Fibroblast of skin of left biceps (primary cell): ENCODE results near the gene MAP2K5.
"Not testable (repeated sequence)": the region's sequence is repeated elsewhere in the genome, so short reads cannot be mapped to it uniquely, and the experiment has no call there.

Experiments used
- DNase-seq, 2 experiments: peaks; one replicate each; pipeline ENCODE4 v3.0.0-alpha.2; 2013; ENCODE audit warnings: low read depth in 2 of 2

The MAP2K5 gene

GRCh38 chr15:67601073-67601472 is 58.6 kb downstream of the MAP2K5 start:
- DNase-seq = peak; percentile 40 to 46

GRCh38 chr15:67603063-67603462 is 60.6 kb downstream of the MAP2K5 start:
- no peak for DNase-seq

GRCh38 chr15:67605871-67606270 is 63.4 kb downstream of the MAP2K5 start:
- DNase-seq = no peak

- no peak for DNase-seq
These were observed 64.2 kb downstream of the MAP2K5 start for GRCh38 chr15:67606742-67607141.

GRCh38 chr15:67607329-67607728 is 64.8 kb downstream of the MAP2K5 start:
- no peak for DNase-seq

- no peak for DNase-seq
These were observed 65.6 kb downstream of the MAP2K5 start for GRCh38 chr15:67607959-67608637.

GRCh38 chr15:67608638-67608959 is 66.1 kb downstream of the MAP2K5 start:
- no peak for DNase-seq

GRCh38 chr15:67611370-67612369 is 69.2 kb downstream of the MAP2K5 start:
- no peak for DNase-seq

- DNase-seq = no peak
These were observed 70.7 kb downstream of the MAP2K5 start for GRCh38 chr15:67613211-67613610.

- DNase-seq = no peak
These were observed 71.2 kb downstream of the MAP2K5 start for GRCh38 chr15:67613708-67614107.

- DNase-seq = not testable (repeated sequence)
These were observed 72.6 kb downstream of the MAP2K5 start for GRCh38 chr15:67615131-67615534.

- no peak for DNase-seq
These were observed 75.8 kb downstream of the MAP2K5 start for GRCh38 chr15:67618297-67618696.

- no peak for DNase-seq
These were observed 79.6 kb downstream of the MAP2K5 start for GRCh38 chr15:67622110-67622509.

GRCh38 chr15:67632261-67632660 is 89.8 kb downstream of the MAP2K5 start:
- DNase-seq = no peak

GRCh38 chr15:67635950-67636349 is 93.4 kb downstream of the MAP2K5 start:
- DNase-seq = not testable (repeated sequence)

GRCh38 chr15:67639591-67639990 is 97.1 kb downstream of the MAP2K5 start:
- no peak for DNase-seq

GRCh38 chr15:67641453-67641852 is 99.0 kb downstream of the MAP2K5 start:
- no peak for DNase-seq

- no peak for DNase-seq
These were observed 104.3 kb downstream of the MAP2K5 start for GRCh38 chr15:67646847-67647246.

- no peak for DNase-seq
These were observed 110.1 kb downstream of the MAP2K5 start for GRCh38 chr15:67652586-67652985.

GRCh38 chr15:67660446-67660845 is 117.9 kb downstream of the MAP2K5 start:
- DNase-seq = no peak

GRCh38 chr15:67660874-67661606 is 118.5 kb downstream of the MAP2K5 start:
- DNase-seq = no peak

GRCh38 chr15:67670647-67671305 is 128.3 kb downstream of the MAP2K5 start:
- DNase-seq = no peak
